ENCODE measurements around the gene ZC3H12A. TPM values are rescaled to one million over a fixed set of nuclear protein-coding genes. Genes with fewer than 3 reads are reported as not detected.

Gene ZC3H12A
- total and polyA plus RNA-seq, 2 of the 8 experiments (the other 6 are each of a cell fraction or from before 2014, with no cell fraction given), result 7.4 to 10.0 TPM

DNA sequence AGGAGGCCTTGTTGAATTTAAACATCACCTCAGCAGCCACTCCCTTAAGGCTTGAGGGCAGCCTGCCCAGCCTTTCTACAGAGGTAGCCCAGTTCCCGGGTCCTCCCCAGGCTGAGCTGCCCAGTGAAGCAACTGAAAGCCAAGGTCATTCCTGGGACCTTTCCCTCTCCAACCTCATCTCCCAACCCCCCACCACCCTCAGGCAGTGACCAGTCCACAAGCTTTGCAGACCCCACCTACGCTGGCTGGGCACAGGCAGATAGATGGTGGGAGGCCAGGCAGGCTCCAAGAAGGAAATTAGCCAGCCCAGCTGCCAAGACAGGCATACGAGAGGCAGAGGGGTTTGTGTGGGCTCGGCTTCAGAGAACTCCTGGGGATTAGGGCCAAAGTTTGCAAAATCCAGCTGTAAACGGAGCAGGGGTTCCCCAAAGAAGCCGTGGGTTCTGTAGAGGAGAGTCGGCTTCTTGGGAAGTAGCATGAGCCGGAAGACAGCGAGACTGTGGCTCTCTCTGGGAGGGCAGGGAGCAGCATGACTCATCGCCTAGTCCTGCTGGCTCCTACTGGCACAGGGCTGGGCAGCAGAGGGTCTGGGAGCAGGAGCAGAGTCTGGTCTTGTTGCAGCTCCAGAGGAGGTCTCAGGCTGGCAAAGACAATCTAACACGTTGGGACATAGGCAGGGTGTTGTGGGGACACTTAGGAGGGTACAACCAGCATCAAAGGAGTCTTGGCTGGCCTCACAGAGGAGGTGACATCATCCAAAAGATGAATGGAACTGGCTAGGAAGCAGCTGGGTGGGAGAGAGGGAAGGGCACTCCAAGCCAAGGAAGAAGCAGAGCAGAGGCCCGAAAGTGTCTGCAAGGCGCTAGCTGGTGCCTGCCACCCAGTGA lies 2.8 kb upstream of the ZC3H12A start:
- Histone ChIP-seq H2BK12ac (ENCODE audit: low read depth, low read length) (peak overlapping the region; percentile 90), H3K27me3 (replicated peaks in 1 of 4; ENCODE audit: control insufficient read depth in 3 of 4, extremely low read depth in 1 of 4, insufficient read depth in 3 of 4, low read length in 3 of 4) (peaks cover 1 to 13% (median 9%) of the 10 kb centered on the region in 4 experiments; a peak in 6 of 7 replicates), H4K20me1 (replicated peaks in 1 of 2; ENCODE audit: control insufficient read depth in 1 of 2, insufficient read depth in 2 of 2, low read length in 2 of 2) (peaks cover 0 to 8% of the 10 kb centered on the region in 2 experiments), H2BK15ac (ENCODE audit: low read length) (peak overlapping the region; percentile 49; the same call in 1 of the 2 replicates), H3K18ac (ENCODE audit: extremely low read depth, low read length) (peak overlapping the region; percentile 56), H3K79me2 (ENCODE audit: control insufficient read depth in 1 of 2, insufficient read depth in 2 of 2, low read length in 2 of 2) (peaks cover 0 to 11% of the 10 kb centered on the region in 2 experiments; a peak in 1 of 4 replicates), H3K4ac (replicated peaks; ENCODE audit: insufficient read length, low read depth, low read length) (no peak overlapping the region), H2AFZ (ENCODE audit: low read length) (peak overlapping the region; percentile 92; the same call in 1 of the 2 replicates), H3K23me2 (ENCODE audit: low read depth, low read length) (peaks cover 8% of the 10 kb centered on the region), H2BK20ac (ENCODE audit: low read length) (peak overlapping the region; percentile 80; the same call in 1 of the 2 replicates), H3K56ac (replicated peaks; ENCODE audit: insufficient read length, low read depth, low read length) (no peak overlapping the region), H2AK5ac (ENCODE audit: low read depth, low read length) (no peak overlapping the region), H3K14ac (ENCODE audit: insufficient read length) (no peak overlapping the region), H3K9me3 (ENCODE audit: insufficient read depth in 2 of 2, low read depth in 1 of 2, low read length in 1 of 2) (no peaks in the 10 kb centered on the region), H3K9ac (replicated peaks in 1 of 4; ENCODE audit: extremely low read depth in 1 of 4, low read depth in 3 of 4, low read length in 3 of 4) (no peak overlapping the region), H3K4me2 (ENCODE audit: insufficient read depth in 1 of 2, low read depth in 2 of 2, low read length in 2 of 2) (peak overlapping the region; percentile 10 to 53; a peak in 3 of 4 replicates), H3K23ac (ENCODE audit: insufficient read length) (no peak overlapping the region), H3K79me1 (ENCODE audit: low read depth, low read length) (no peaks in the 10 kb centered on the region; the same call in 1 of the 2 replicates), H4K8ac (ENCODE audit: extremely low read depth, insufficient read depth, low read length) (no peak overlapping the region), H2BK5ac (ENCODE audit: low read depth, low read length) (peak overlapping the region; percentile 88; the same call in 1 of the 2 replicates), H4K5ac (ENCODE audit: insufficient read length, low read depth, low read length) (no peak overlapping the region), H4K91ac (replicated peaks; ENCODE audit: insufficient read length, low read length) (peak overlapping the region; percentile 42), H3K4me3 (ENCODE audit: extremely low read depth in 1 of 4, insufficient read depth in 2 of 4, low read depth in 3 of 4, low read length in 4 of 4) (no peak overlapping the region), H3K4me1 (replicated peaks in 1 of 4; ENCODE audit: control insufficient read depth in 3 of 4, insufficient read depth in 4 of 4, low read length in 3 of 4) (peaks cover 6 to 39% (median 22%) of the 10 kb centered on the region in 4 experiments), H2BK120ac (replicated peaks; ENCODE audit: low read depth, low read length) (no peak overlapping the region), H3K27ac (ENCODE audit: low read depth, low read length) (no peak overlapping the region), H3K36me3 (ENCODE audit: control insufficient read depth in 2 of 4, insufficient read depth in 4 of 4, low read length in 3 of 4) (no peaks in the 10 kb centered on the region; a peak in 1 of 8 replicates)
- POLR2A ChIA-PET (ENCODE audit: partially characterized antibody), result interaction anchor here (1.4 to 3.3 kb wide), 2 partner anchors 15 to 24 kb away, joined by 3 to 12 read pairs; no protein-coding TSS in a partner anchor
- WGBS, 2 experiments (ENCODE audit: extremely low coverage in 1 of 2, insufficient coverage in 1 of 2, insufficient read length in 1 of 2, insufficient replicate concordance in 2 of 2, low coverage in 1 of 2, low lambda C conversion rate in 2 of 2, missing lambda C conversion rate in 1 of 2), result 44% methylated on average over 13 of the region's 13 CpGs; no CpG with 5 or more reads in 1 of the 2 experiments
- CTCF ChIA-PET (ENCODE audit: partially characterized antibody), result interaction anchor here (0.6 to 17.4 kb wide), 8 partner anchors 14 to 370 kb away, joined by 3 to 213 read pairs (median 3); partner anchors contain the start of gene MEAF6
- FAIRE-seq, result no peak
- no peak for DNase-seq (ENCODE audit: low read depth in 1 of 2, low spot score in 2 of 2)
- peak; percentile 76 for TF ChIP-seq JUN (IDR thresholded peaks at IDR 0.05; ENCODE audit: low read depth, low read length)
- TF ChIP-seq, protein P1, sequence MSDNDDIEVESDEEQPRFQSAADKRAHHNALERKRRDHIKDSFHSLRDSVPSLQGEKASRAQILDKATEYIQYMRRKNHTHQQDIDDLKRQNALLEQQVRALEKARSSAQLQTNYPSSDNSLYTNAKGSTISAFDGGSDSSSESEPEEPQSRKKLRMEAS (IDR thresholded peaks at IDR 0.05), result no peak
- TF ChIP-seq JUND (IDR thresholded peaks at IDR 0.05; ENCODE audit: low read length), result peak; percentile 96
- peak; percentile 28; the same call in 1 of the 2 replicates for TF ChIP-seq BACH1 (IDR thresholded peaks at IDR 0.05; ENCODE audit: low read length)
- TF ChIP-seq YY1 (IDR thresholded peaks at IDR 0.05; ENCODE audit: low read depth, low read length), result no peak
- TF ChIP-seq CREB1 (IDR thresholded peaks at IDR 0.05), result no peak
- no peak for TF ChIP-seq TAF1 (IDR thresholded peaks at IDR 0.05; ENCODE audit: low read depth, low read length)
- TF ChIP-seq EGR1 (IDR thresholded peaks at IDR 0.05; ENCODE audit: borderline replicate concordance, low read depth, low read length), result no peak
- TF ChIP-seq RNF2 (IDR thresholded peaks at IDR 0.05; ENCODE audit: borderline replicate concordance, low read depth, low read length, missing control alignments, poor library complexity, severe bottlenecking), result no peak
- no peak for TF ChIP-seq RAD21 (IDR thresholded peaks at IDR 0.05 in 1 of 2, conservative IDR thresholded peaks at IDR 0.05 in 1 of 2; ENCODE audit: low read depth in 2 of 2, low read length in 2 of 2)
- peak; percentile 38; the same call in 1 of the 2 replicates for TF ChIP-seq MAFK (IDR thresholded peaks at IDR 0.05; ENCODE audit: low read depth, low read length)

Data from H1 (cell line).